CD14-positive monocyte (primary cell): ENCODE measurements around the gene SFXN2. TPM values are rescaled to one million over a fixed set of nuclear protein-coding genes. Genes with fewer than 3 reads are reported as not detected.
A peak's percentile ranks its signal among the peaks of the same experiment; 100 is the strongest.

Source experiments
- DNase-seq, 3 donors: peaks; one replicate each; pipeline ENCODE4 v3.0.0-alpha.2; 2011 to 2022
- H2AFZ ChIP-seq: 2 replicates; pipeline ENCODE4 v1.6.0; 2012; ENCODE audit warnings: mild to moderate bottlenecking, low read depth, low read length, inconsistent platforms; ENCODE audit not compliant: insufficient read depth, poor library complexity, severe bottlenecking
- H3K27ac ChIP-seq, 2 donors: 1 replicate in 1 of 2; 2 replicates in 1 of 2; pipeline ENCODE4 v1.5.1; 2012 to 2013; ENCODE audit warnings: low read length in 2 of 2, control low read depth in 1 of 2, inconsistent platforms in 1 of 2, low read depth in 1 of 2, mild to moderate bottlenecking in 1 of 2
- H3K27me3 ChIP-seq, 2 donors: one replicate each; pipeline versions ENCODE4 v1.6.0 to v1.6.1; 2011 to 2013; ENCODE audit warnings: low read length in 2 of 2; ENCODE audit not compliant: control insufficient read depth in 2 of 2, insufficient read depth in 2 of 2
- H3K36me3 ChIP-seq, 2 donors: replicated peaks in 1 of 2; 1 replicate in 1 of 2; 2 replicates in 1 of 2; pipeline versions ENCODE4 v1.5.1 to v1.6.1; 2012 to 2013; ENCODE audit warnings: low read length in 2 of 2, control low read depth in 1 of 2, inconsistent platforms in 1 of 2, mild to moderate bottlenecking in 1 of 2; ENCODE audit not compliant: insufficient read depth in 2 of 2, control insufficient read depth in 1 of 2
- H3K4me1 ChIP-seq, 2 donors: 1 replicate in 1 of 2; 2 replicates in 1 of 2; pipeline versions ENCODE4 v1.5.1 to v1.6.1; 2012 to 2013; ENCODE audit warnings: low read length in 2 of 2, control low read depth in 1 of 2, inconsistent platforms in 1 of 2, mild to moderate bottlenecking in 1 of 2, moderate library complexity in 1 of 2; ENCODE audit not compliant: insufficient read depth in 2 of 2, control insufficient read depth in 1 of 2
- H3K4me2 ChIP-seq: replicated peaks from 2 replicates; pipeline ENCODE3; 2012; ENCODE audit warnings: low read length, moderate library complexity, mild to moderate bottlenecking; ENCODE audit not compliant: poor library complexity, severe bottlenecking; ENCODE audit errors: extremely low read depth
- H3K4me3 ChIP-seq, 3 experiments: fragments of 200-600 bp in 1 of 3; sonication (generic) in 1 of 3; replicated peaks in 1 of 3; 1 replicate in 2 of 3; 2 replicates in 1 of 3; pipeline ENCODE4 v1.5.1; 2011 to 2013; ENCODE audit warnings: low read length in 3 of 3, mild to moderate bottlenecking in 3 of 3, control low read depth in 2 of 3, low read depth in 2 of 3, inconsistent platforms in 1 of 3, moderate library complexity in 1 of 3
- H3K79me2 ChIP-seq: 2 replicates; pipeline ENCODE4 v1.6.0; 2012; ENCODE audit warnings: mild to moderate bottlenecking, control low read depth, inconsistent platforms, low read length, moderate library complexity; ENCODE audit not compliant: insufficient read depth
- H3K9ac ChIP-seq: 2 replicates; pipeline ENCODE4 v1.6.0; 2017; ENCODE audit warnings: low read length, mild to moderate bottlenecking; ENCODE audit not compliant: insufficient read depth, poor library complexity, severe bottlenecking
- H3K9me3 ChIP-seq, 2 donors: replicated peaks in 1 of 2; 1 replicate in 1 of 2; 2 replicates in 1 of 2; pipeline versions ENCODE4 v1.5.1 to v1.6.1; 2012 to 2013; ENCODE audit warnings: low read length in 2 of 2, control low read depth in 1 of 2; ENCODE audit not compliant: control insufficient read depth in 1 of 2, insufficient read depth in 1 of 2
- H4K20me1 ChIP-seq: 2 replicates; pipeline ENCODE4 v1.6.0; 2012; ENCODE audit warnings: mild to moderate bottlenecking, low read length, control low read depth, moderate library complexity; ENCODE audit not compliant: insufficient read depth
- H3K27ac Mint-ChIP-seq, 7 donors: one replicate each; pipeline ENCODE4 v1.8.0; 2020; ENCODE audit warnings: mild to moderate bottlenecking in 7 of 7, mixed read lengths in 7 of 7, moderate library complexity in 6 of 7, inconsistent platforms in 2 of 7
- H3K27me3 Mint-ChIP-seq, 3 donors: one replicate each; pipeline ENCODE4 v1.8.0; 2021 to 2022; ENCODE audit warnings: low read depth in 3 of 3, mild to moderate bottlenecking in 3 of 3, mixed read lengths in 3 of 3, moderate library complexity in 3 of 3, inconsistent platforms in 1 of 3
- H3K36me3 Mint-ChIP-seq, 2 donors: one replicate each; pipeline ENCODE4 v1.8.0; 2020; ENCODE audit warnings: mixed read lengths in 2 of 2, inconsistent platforms in 1 of 2, mild to moderate bottlenecking in 1 of 2
- H3K4me1 Mint-ChIP-seq: one replicate; pipeline ENCODE4 v1.8.0; 2020; ENCODE audit warnings: mild to moderate bottlenecking, mixed read lengths
- H3K4me3 Mint-ChIP-seq, 2 donors: one replicate each; pipeline ENCODE4 v1.8.0; 2020; ENCODE audit warnings: mild to moderate bottlenecking in 2 of 2, mixed read lengths in 2 of 2, moderate library complexity in 1 of 2
- H3K9me3 Mint-ChIP-seq, 7 donors: one replicate each; pipeline ENCODE4 v1.8.0; 2020 to 2022; ENCODE audit warnings: mixed read lengths in 7 of 7, mild to moderate bottlenecking in 6 of 7, moderate library complexity in 6 of 7, inconsistent platforms in 2 of 7
- CTCF ChIP-seq: fragments of 200-600 bp; IDR thresholded peaks from one replicate; pipeline ENCODE4 v1.8.0; 2022; ENCODE audit warnings: antibody characterized with exemption, mild to moderate bottlenecking
- WGBS: methylation state at CpG from one replicate; pipeline ENCODE4 v1.1.5; 2013; ENCODE audit warnings: missing lambda C conversion rate; ENCODE audit not compliant: insufficient coverage; 5-methylcytosine and 5-hydroxymethylcytosine counted together
- intact Hi-C, 2 donors: fragments of 100-400 bp; cut with micrococcal nuclease; formaldehyde crosslinking; loops; one replicate each; pipeline versions ENCODE4 v1.15.0 to v1.15.1; 2023
- polyA plus RNA-seq, 3 donors: library from polyadenylated mRNA; depleted of rRNA in 1 of 3; unstranded in 2 of 3; stranded (reverse) in 1 of 3; fragments of 300-500 nt in 2 of 3; fragments of >200 nt in 1 of 3; fragmentation: Illumina TruSeq in 2 of 3; gene quantifications; 1 replicate in 2 of 3; 2 replicates in 1 of 3; pipeline ENCODE4 v1.2.3, GENCODE V29; 2012 to 2021

The SFXN2 gene
- polyA plus RNA-seq, 3 donors = 1.3 to 2.0 (median 1.8) TPM

- Histone ChIP-seq H3K27me3 (no peaks in the 10 kb centered on the region), H3K27ac (peak overlapping the region in 1 of 2 donors; percentile 64), H3K9me3 (no peaks in the 10 kb centered on the region), H3K4me3 (no peak overlapping the region), H3K79me2 (peaks cover 97% of the 10 kb centered on the region), H2AFZ (no peak overlapping the region), H3K4me2 (no peak overlapping the region), H3K4me1 (peaks cover 10 to 15% of the 10 kb centered on the region in 2 donors), H4K20me1 (peaks cover 71% of the 10 kb centered on the region), H3K36me3 (peaks cover 2 to 18% of the 10 kb centered on the region in 2 donors), H3K9ac (no peak overlapping the region)
- Mint-ChIP-seq H3K27ac (peak overlapping the region; percentile 30 to 87 (median 66)), H3K4me3 (no peak overlapping the region), H3K4me1 (peaks cover 27% of the 10 kb centered on the region), H3K27me3 (no peaks in the 10 kb centered on the region), H3K9me3 (peaks cover 0 to 2% (median 0%) of the 10 kb centered on the region in 7 donors), H3K36me3 (peaks cover 22 to 51% of the 10 kb centered on the region in 2 donors)
- no peak for TF ChIP-seq CTCF
- no peak for DNase-seq
- no CpG with 5 or more reads among the region's 1 CpG for WGBS
- intact Hi-C loops = loop anchor here in 1 of 2 donors (10.0 kb wide), 1 partner anchor 51 kb away; no protein-coding TSS in a partner anchor
Observed at GRCh38 chr10:102753718-102754117, 39.3 kb downstream of the SFXN2 start.

GRCh38 chr10:102757323-102757722 lies 42.9 kb downstream of the SFXN2 start:
- Mint-ChIP-seq H3K4me1 (peaks cover 27% of the 10 kb centered on the region), H3K36me3 (peaks cover 28 to 55% of the 10 kb centered on the region in 2 donors), H3K27me3 (peaks cover 0 to 2% (median 0%) of the 10 kb centered on the region in 3 donors), H3K9me3 (peaks cover 0 to 4% (median 0%) of the 10 kb centered on the region in 7 donors), H3K27ac (peak overlapping the region in 4 of 7 donors; percentile 56 to 90 (median 74)), H3K4me3 (no peak overlapping the region)
- intact Hi-C loops = loop anchor here in 1 of 2 donors (10.0 kb wide), 1 partner anchor 47 kb away; no protein-coding TSS in a partner anchor
- no peaks in the 10 kb centered on the region for H3K27me3 ChIP-seq
- H3K27ac ChIP-seq = no peak overlapping the region
- 96% methylated on average over 4 of the region's 6 CpGs for WGBS
- H2AFZ ChIP-seq = no peak overlapping the region
- no peak overlapping the region for H3K9ac ChIP-seq
- no peak for TF ChIP-seq CTCF
- DNase-seq = no peak
- no peak overlapping the region for H3K4me2 ChIP-seq
- H3K4me1 ChIP-seq = peaks cover 10 to 15% of the 10 kb centered on the region in 2 donors
- no peak overlapping the region for H3K4me3 ChIP-seq
- peaks cover 88% of the 10 kb centered on the region for H3K79me2 ChIP-seq
- H3K9me3 ChIP-seq = no peaks in the 10 kb centered on the region
- peaks cover 74% of the 10 kb centered on the region for H4K20me1 ChIP-seq
- H3K36me3 ChIP-seq = peaks cover 2 to 22% of the 10 kb centered on the region in 2 donors
